GM10248 (cell line): ENCODE measurements around the gene GPR25.
A peak's percentile ranks its signal among the peaks of the same experiment; 100 is the strongest.

Experiments
- CTCF ChIA-PET: fragments of 300-600 bp; sonication (Branson Sonifier 250); formaldehyde crosslinking; extraction: SDS; loops from one replicate; lab custom pipeline; 2021; ENCODE audit warnings: antibody characterized with exemption; lab: Yijun Ruan, JAX
- POLR2A ChIA-PET: fragments of 350-650 bp; sonication (Branson Sonifier 250); formaldehyde crosslinking; extraction: SDS; loops from one replicate; lab custom pipeline; 2020; ENCODE audit warnings: antibody characterized with exemption; lab: Yijun Ruan, JAX
- DNase-seq: peaks from one replicate; pipeline ENCODE4 v3.0.0; 2012; ENCODE audit errors: extremely low spot score
- CTCF ChIP-seq: IDR thresholded peaks from 2 replicates; pipeline ENCODE4 v1.5.1; 2012; ENCODE audit warnings: mild to moderate bottlenecking, low read depth; ENCODE audit errors: extremely low read depth, missing control alignments, control extremely low read depth

The GPR25 gene

GRCh38 chr1:200894712-200895442 is 22.1 kb downstream of the GPR25 start, which contains the start of gene INAVA:
TSS of gene INAVA (plus strand) at chr1:200894900. CDS start at chr1:200898401, 3,501 bp downstream.
- no peak for DNase-seq
- ChIA-PET POLR2A (no interaction called here), CTCF (interaction anchor here (1.1 to 5.2 kb wide), 5 partner anchors 9 to 148 kb away, joined by 3 to 20 read pairs (median 3); no protein-coding TSS in a partner anchor)
- no peak for TF ChIP-seq CTCF

- CTCF ChIA-PET, result interaction anchor here (1.1 to 5.2 kb wide), 3 partner anchors 9 to 16 kb away, joined by 3 to 20 read pairs (median 4); no protein-coding TSS in a partner anchor
- no peak for TF ChIP-seq CTCF
- POLR2A ChIA-PET, result interaction anchor here (0.9 kb wide), 1 partner anchor 122 kb away, joined by 3 read pairs; no protein-coding TSS in a partner anchor
- DNase-seq, result no peak
These were observed 22.6 kb downstream of the GPR25 start for GRCh38 chr1:200895443-200895789.

- TF ChIP-seq CTCF, result no peak
- POLR2A ChIA-PET, result interaction anchor here (0.9 to 1.3 kb wide), 2 partner anchors 29 to 121 kb away, joined by 3 read pairs; no protein-coding TSS in a partner anchor
- peak; percentile 73 for DNase-seq
- CTCF ChIA-PET, result interaction anchor here (0.8 to 5.2 kb wide), 3 partner anchors 11 to 53 kb away, joined by 3 to 20 read pairs (median 3); no protein-coding TSS in a partner anchor
These were observed 23.2 kb downstream of the GPR25 start for GRCh38 chr1:200895801-200896530.

GRCh38 chr1:200896531-200897196 is 23.9 kb downstream of the GPR25 start:
- DNase-seq, result no peak
- no peak for TF ChIP-seq CTCF
- POLR2A ChIA-PET, result interaction anchor here (0.9 to 1.3 kb wide), 2 partner anchors 30 to 121 kb away, joined by 3 read pairs; no protein-coding TSS in a partner anchor
- CTCF ChIA-PET, result interaction anchor here (0.8 to 5.2 kb wide), 4 partner anchors 11 to 75 kb away, joined by 3 to 20 read pairs (median 4); no protein-coding TSS in a partner anchor

- POLR2A ChIA-PET, result interaction anchor here (1.3 kb wide), 1 partner anchor 31 kb away, joined by 3 read pairs; no protein-coding TSS in a partner anchor
- DNase-seq, result no peak
- CTCF ChIA-PET, result interaction anchor here (0.8 to 5.2 kb wide), 4 partner anchors 10 to 74 kb away, joined by 3 to 20 read pairs (median 4); no protein-coding TSS in a partner anchor
- no peak for TF ChIP-seq CTCF
These were observed 24.5 kb downstream of the GPR25 start for GRCh38 chr1:200897259-200897658.
